K562 (cell line): Measurements from ENCODE around the gene POMGNT2. TPM values are rescaled to one million over a fixed set of nuclear protein-coding genes. Genes with fewer than 3 reads are reported as not detected.

Source experiments
- ATAC-seq: fragments of 200-7000 bp; cut with Tn5 transposase; 3 replicates; pipeline ENCODE4 v1.9.1; 2020; ENCODE audit warnings: moderate library complexity
- BruUV-seq: library from RNA; stranded (reverse); fragments of 400-500 nt; replicated peaks from 2 replicates; lab custom pipeline; 2021; lab: Mats Ljungman, UMichigan
- CTCF ChIA-PET: fragments of 300-600 bp; formaldehyde crosslinking; extraction: SDS; loops from one replicate; lab custom pipeline; 2021; ENCODE audit warnings: low intra/inter-chr PET ratio; lab: Yijun Ruan, JAX
- POLR2A ChIA-PET: fragments of 300-600, 350-650 bp; sonication (Branson Sonifier 250); formaldehyde crosslinking; extraction: SDS; loops from one replicate; lab custom pipeline; 2021; ENCODE audit warnings: antibody characterized with exemption, inconsistent platforms; lab: Yijun Ruan, JAX
- DNase-seq, 4 experiments: peaks; one replicate each; pipeline versions ENCODE4 v3.0.0 to v3.0.0-alpha.2; 2011 to 2018; ENCODE audit warnings: low spot score in 3 of 4, mixed read lengths in 3 of 4; ENCODE audit errors: extremely low read depth in 1 of 4
- FAIRE-seq: peaks from 2 replicates; lab custom pipeline; 2011; peaks lifted over from hg19 to GRCh38; lab: Jason Lieb, UNC
- H2AFZ ChIP-seq: 2 replicates; pipeline ENCODE4 v1.6.0; 2011; ENCODE audit warnings: low read depth, low read length, control low read depth, inconsistent platforms
- H3K27ac ChIP-seq: fragments of 200-600 bp; 3 replicates; pipeline ENCODE4 v1.8.0; 2011; ENCODE audit warnings: low read depth, mild to moderate bottlenecking, control low read depth, inconsistent platforms, low read length, moderate library complexity, mixed read lengths; ENCODE audit errors: extremely low read depth
- H3K27me3 ChIP-seq, 2 experiments: fragments of 300-600 bp in 1 of 2; 2 replicates in 1 of 2; 3 replicates in 1 of 2; pipeline versions ENCODE4 v1.6.0 to v1.8.0; 2011; ENCODE audit warnings: inconsistent platforms in 2 of 2, low read length in 2 of 2, mild to moderate bottlenecking in 1 of 2, mixed read lengths in 1 of 2, moderate library complexity in 1 of 2; ENCODE audit not compliant: control insufficient read depth in 2 of 2, insufficient read depth in 2 of 2
- H3K36me3 ChIP-seq: fragments of 300-600 bp; 3 replicates; pipeline ENCODE4 v1.8.0; 2011; ENCODE audit warnings: mild to moderate bottlenecking, low read length, inconsistent platforms; ENCODE audit not compliant: control insufficient read depth, insufficient read depth
- H3K4me1 ChIP-seq, 2 experiments: fragments of 200-600 bp in 1 of 2; replicated peaks in 1 of 2; 2 replicates in 1 of 2; 3 replicates in 1 of 2; pipeline versions ENCODE4 v1.5.1 to v1.8.0; 2011; ENCODE audit warnings: inconsistent platforms in 2 of 2, low read length in 2 of 2, mild to moderate bottlenecking in 1 of 2, mixed read lengths in 1 of 2, moderate library complexity in 1 of 2; ENCODE audit not compliant: control insufficient read depth in 2 of 2, insufficient read depth in 2 of 2
- H3K4me2 ChIP-seq: 2 replicates; pipeline ENCODE4 v1.6.1; 2011; ENCODE audit warnings: low read length, control low read depth, inconsistent platforms, mixed read lengths; ENCODE audit not compliant: insufficient read depth
- H3K4me3 ChIP-seq: fragments of 200-600 bp; sonication (generic), shearing (Covaris generic); 2 replicates; pipeline ENCODE4 v1.5.1; 2016; ENCODE audit warnings: control low read depth, inconsistent platforms
- H3K79me2 ChIP-seq: fragments of 200-600 bp; 3 replicates; pipeline ENCODE4 v1.8.0; 2011; ENCODE audit warnings: low read length, inconsistent platforms; ENCODE audit not compliant: control insufficient read depth, insufficient read depth
- H3K9ac ChIP-seq, 2 experiments: 2 replicates each; pipeline versions ENCODE4 v1.6.0 to v1.6.1; 2011; ENCODE audit warnings: low read depth in 2 of 2, low read length in 2 of 2, control low read depth in 1 of 2, inconsistent platforms in 1 of 2, mild to moderate bottlenecking in 1 of 2, mixed read lengths in 1 of 2; ENCODE audit not compliant: insufficient read depth in 1 of 2
- H3K9me1 ChIP-seq: one replicate; pipeline ENCODE4 v1.6.0; 2011; ENCODE audit warnings: inconsistent platforms, mild to moderate bottlenecking, low read length, moderate library complexity; ENCODE audit not compliant: control insufficient read depth, insufficient read depth
- H3K9me3 ChIP-seq: replicated peaks from 2 replicates; pipeline ENCODE4 v1.5.1; 2011; ENCODE audit warnings: low read depth, low read length, inconsistent platforms; ENCODE audit not compliant: control insufficient read depth, insufficient read depth
- H4K20me1 ChIP-seq: replicated peaks from 2 replicates; pipeline ENCODE4 v1.6.1; 2011; ENCODE audit warnings: low read length, inconsistent platforms, mixed read lengths; ENCODE audit not compliant: control insufficient read depth, insufficient read depth
- HMG20A ChIP-seq: fragments of 450-650 bp; formaldehyde crosslinking; conservative IDR thresholded peaks from 2 replicates; pipeline ENCODE4 v1.4.0; 2020; ENCODE audit warnings: mild to moderate bottlenecking, mixed read lengths
- KHSRP ChIP-seq: fragments of 450-650 bp; IDR thresholded peaks from 2 replicates; pipeline ENCODE4 v1.6.1; 2017
- NR3C1 ChIP-seq: sonication (generic); formaldehyde crosslinking; IDR thresholded peaks from 2 replicates; pipeline ENCODE4 v1.8.1; 2022; ENCODE audit warnings: missing genetic modification reagents
- POLR3A ChIP-seq: IDR thresholded peaks from 2 replicates; pipeline ENCODE4 v1.6.1; 2011; ENCODE audit warnings: borderline replicate concordance, mild to moderate bottlenecking, moderate library complexity; ENCODE audit not compliant: insufficient read length, insufficient read depth; ENCODE audit errors: extremely low read depth
- SMAD2 ChIP-seq: fragments of 150-350 bp; IDR thresholded peaks from 2 replicates; pipeline ENCODE4 v1.6.1; 2014; ENCODE audit warnings: low read depth, mild to moderate bottlenecking, low read length
- SREBF2 ChIP-seq: sonication (generic); formaldehyde crosslinking; IDR thresholded peaks from 2 replicates; pipeline ENCODE4 v1.4.0; 2020; ENCODE audit warnings: mild to moderate bottlenecking, missing genetic modification reagents
- TCF3 ChIP-seq: sonication (generic); formaldehyde crosslinking; IDR thresholded peaks from 2 replicates; pipeline ENCODE4 v1.4.0; 2020; ENCODE audit warnings: mild to moderate bottlenecking, missing genetic modification reagents
- XRCC4 ChIP-seq: IDR thresholded peaks from one replicate; pipeline ENCODE4 v1.6.1; 2011; ENCODE audit not compliant: insufficient read depth, insufficient read length; ENCODE audit errors: extremely low read depth
- ZFP36 ChIP-seq: fragments of 150-350 bp; IDR thresholded peaks from 2 replicates; pipeline ENCODE4 v1.6.1; 2018; ENCODE audit warnings: low read length, low read depth; ENCODE audit not compliant: partially characterized antibody
- ZNF324 ChIP-seq: fragments of 250-450 bp; sonication (Bioruptor Pico); IDR thresholded peaks from 2 replicates; pipeline ENCODE4 v1.4.0; 2020; ENCODE audit warnings: mild to moderate bottlenecking
- ZNF586 ChIP-seq: fragments of 450-650 bp; formaldehyde crosslinking; conservative IDR thresholded peaks from 2 replicates; pipeline ENCODE4 v1.4.0; 2020; ENCODE audit warnings: mild to moderate bottlenecking, moderate library complexity
- ZZZ3 ChIP-seq: fragments of 450-650 bp; IDR thresholded peaks from 2 replicates; pipeline ENCODE4 v1.6.1; 2016; ENCODE audit warnings: antibody characterized with exemption, mild to moderate bottlenecking, moderate library complexity
- WGBS: fragments of 100-300 bp; shearing (Covaris generic); methylation state at CpG from one replicate; pipeline ENCODE4 v1.1.6; 2016; ENCODE audit warnings: low coverage, mixed read lengths; ENCODE audit not compliant: insufficient coverage; ENCODE audit errors: missing lambda C conversion rate; 5-methylcytosine and 5-hydroxymethylcytosine counted together
- in situ Hi-C: fragments of 300-500 bp; cut with MboI; formaldehyde crosslinking; loops from 4 replicates; pipeline ENCODE4 v1.15.0; 2018; ENCODE audit warnings: inconsistent platforms, mixed read lengths
- intact Hi-C: fragments of 100-400 bp; cut with micrococcal nuclease; formaldehyde crosslinking; loops from 2 replicates; pipeline ENCODE4 v1.14.2; 2022
- polyA plus RNA-seq, 8 experiments: library from polyadenylated mRNA; depleted of rRNA in 4 of 8; stranded (reverse) in 5 of 8; unstranded in 3 of 8; fragments of >200 nt; fragmentation: Nextera tagmentation in 2 of 8; fragmentation: Illumina TruSeq in 1 of 8; extraction: Ambion mirVana in 2 of 8; extraction: Trizol in 1 of 8; gene quantifications; 2 replicates each; pipeline versions ENCODE4 v1.2.1 to v1.2.3, GENCODE V29; 2011 to 2014; ENCODE audit warnings: inconsistent platforms in 1 of 8, missing spikeins in 1 of 8
- total RNA-seq, 7 experiments: library from RNA; depleted of rRNA in 6 of 7; stranded (reverse); fragments of >200 nt in 6 of 7; fragmentation: Illumina TruSeq in 2 of 7; extraction: Trizol in 2 of 7; gene quantifications; 2 replicates each; pipeline versions ENCODE4 v1.2.1 to v1.2.3, GENCODE V29; 2011 to 2021; ENCODE audit warnings: low replicate concordance in 1 of 7
- TF ChIP-seq, protein P1 (sequence below): IDR thresholded peaks from 2 replicates; pipeline ENCODE4 v1.6.1; 2011; ENCODE audit warnings: borderline replicate concordance, low read depth, mild to moderate bottlenecking, moderate library complexity, low read length; ENCODE audit not compliant: insufficient read depth, poor library complexity, severe bottlenecking
- TF ChIP-seq, protein P2 (sequence below): fragments of 150-350 bp; conservative IDR thresholded peaks from 2 replicates; pipeline ENCODE4 v1.6.1; 2014; ENCODE audit warnings: low read length
- TF ChIP-seq, protein P3 (sequence below): IDR thresholded peaks from 2 replicates; pipeline ENCODE4 v1.6.1; 2012; ENCODE audit warnings: low read depth, low read length, improper control_type of control experiment, borderline replicate concordance

The POMGNT2 gene
- total and polyA plus RNA-seq, 9 of the 15 experiments (the other 6 are each of a cell fraction or from before 2014, with no cell fraction given), result 0.65 to 14.1 (median 10.3) TPM

DNA sequence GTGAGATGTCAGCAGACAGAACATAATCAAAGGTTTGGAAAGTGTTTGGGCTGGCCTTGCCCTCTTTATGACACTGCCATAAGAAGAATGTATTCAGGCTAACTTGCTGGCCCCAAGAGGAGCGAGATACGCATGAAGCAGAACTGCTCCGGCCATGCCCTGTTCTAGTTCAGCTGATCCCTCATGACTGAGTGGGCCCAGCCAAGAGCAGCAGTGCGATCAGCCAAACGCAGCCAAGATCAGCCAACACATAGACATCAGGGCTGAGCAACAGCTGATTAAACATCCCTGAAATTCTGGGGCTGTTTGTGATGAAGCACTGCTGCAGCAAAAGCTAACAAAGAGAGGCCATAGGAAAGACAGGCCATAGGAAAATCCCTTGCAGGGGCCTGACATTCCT lies 24.1 kb downstream of the POMGNT2 start:
- no peak for FAIRE-seq
- POLR2A ChIA-PET, result interaction anchor here (0.7 to 1.3 kb wide), 2 partner anchors 13 to 23 kb away, joined by 3 to 4 read pairs; no protein-coding TSS in a partner anchor
- CTCF ChIA-PET, result no interaction called here
- TF ChIP-seq ZNF324 (CRISPR knock-in tag), result no peak
- TF ChIP-seq NR3C1 (CRISPR knock-in tag), result no peak
- TF ChIP-seq ZFP36, result no peak
- TF ChIP-seq, protein P1, sequence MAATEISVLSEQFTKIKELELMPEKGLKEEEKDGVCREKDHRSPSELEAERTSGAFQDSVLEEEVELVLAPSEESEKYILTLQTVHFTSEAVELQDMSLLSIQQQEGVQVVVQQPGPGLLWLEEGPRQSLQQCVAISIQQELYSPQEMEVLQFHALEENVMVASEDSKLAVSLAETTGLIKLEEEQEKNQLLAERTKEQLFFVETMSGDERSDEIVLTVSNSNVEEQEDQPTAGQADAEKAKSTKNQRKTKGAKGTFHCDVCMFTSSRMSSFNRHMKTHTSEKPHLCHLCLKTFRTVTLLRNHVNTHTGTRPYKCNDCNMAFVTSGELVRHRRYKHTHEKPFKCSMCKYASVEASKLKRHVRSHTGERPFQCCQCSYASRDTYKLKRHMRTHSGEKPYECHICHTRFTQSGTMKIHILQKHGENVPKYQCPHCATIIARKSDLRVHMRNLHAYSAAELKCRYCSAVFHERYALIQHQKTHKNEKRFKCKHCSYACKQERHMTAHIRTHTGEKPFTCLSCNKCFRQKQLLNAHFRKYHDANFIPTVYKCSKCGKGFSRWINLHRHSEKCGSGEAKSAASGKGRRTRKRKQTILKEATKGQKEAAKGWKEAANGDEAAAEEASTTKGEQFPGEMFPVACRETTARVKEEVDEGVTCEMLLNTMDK, result no peak
- TF ChIP-seq HMG20A, result no peak
- TF ChIP-seq XRCC4, result no peak
- TF ChIP-seq SMAD2, result no peak
- no peak for TF ChIP-seq TCF3 (CRISPR knock-in tag)
- TF ChIP-seq, protein P2, sequence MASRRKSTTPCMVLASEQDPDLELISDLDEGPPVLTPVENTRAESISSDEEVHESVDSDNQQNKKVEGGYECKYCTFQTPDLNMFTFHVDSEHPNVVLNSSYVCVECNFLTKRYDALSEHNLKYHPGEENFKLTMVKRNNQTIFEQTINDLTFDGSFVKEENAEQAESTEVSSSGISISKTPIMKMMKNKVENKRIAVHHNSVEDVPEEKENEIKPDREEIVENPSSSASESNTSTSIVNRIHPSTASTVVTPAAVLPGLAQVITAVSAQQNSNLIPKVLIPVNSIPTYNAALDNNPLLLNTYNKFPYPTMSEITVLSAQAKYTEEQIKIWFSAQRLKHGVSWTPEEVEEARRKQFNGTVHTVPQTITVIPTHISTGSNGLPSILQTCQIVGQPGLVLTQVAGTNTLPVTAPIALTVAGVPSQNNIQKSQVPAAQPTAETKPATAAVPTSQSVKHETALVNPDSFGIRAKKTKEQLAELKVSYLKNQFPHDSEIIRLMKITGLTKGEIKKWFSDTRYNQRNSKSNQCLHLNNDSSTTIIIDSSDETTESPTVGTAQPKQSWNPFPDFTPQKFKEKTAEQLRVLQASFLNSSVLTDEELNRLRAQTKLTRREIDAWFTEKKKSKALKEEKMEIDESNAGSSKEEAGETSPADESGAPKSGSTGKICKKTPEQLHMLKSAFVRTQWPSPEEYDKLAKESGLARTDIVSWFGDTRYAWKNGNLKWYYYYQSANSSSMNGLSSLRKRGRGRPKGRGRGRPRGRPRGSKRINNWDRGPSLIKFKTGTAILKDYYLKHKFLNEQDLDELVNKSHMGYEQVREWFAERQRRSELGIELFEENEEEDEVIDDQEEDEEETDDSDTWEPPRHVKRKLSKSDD, result no peak
- no peak for TF ChIP-seq POLR3A
- no peak for TF ChIP-seq KHSRP
- TF ChIP-seq ZZZ3, result no peak
- TF ChIP-seq SREBF2 (CRISPR knock-in tag), result no peak
- TF ChIP-seq, protein P3, sequence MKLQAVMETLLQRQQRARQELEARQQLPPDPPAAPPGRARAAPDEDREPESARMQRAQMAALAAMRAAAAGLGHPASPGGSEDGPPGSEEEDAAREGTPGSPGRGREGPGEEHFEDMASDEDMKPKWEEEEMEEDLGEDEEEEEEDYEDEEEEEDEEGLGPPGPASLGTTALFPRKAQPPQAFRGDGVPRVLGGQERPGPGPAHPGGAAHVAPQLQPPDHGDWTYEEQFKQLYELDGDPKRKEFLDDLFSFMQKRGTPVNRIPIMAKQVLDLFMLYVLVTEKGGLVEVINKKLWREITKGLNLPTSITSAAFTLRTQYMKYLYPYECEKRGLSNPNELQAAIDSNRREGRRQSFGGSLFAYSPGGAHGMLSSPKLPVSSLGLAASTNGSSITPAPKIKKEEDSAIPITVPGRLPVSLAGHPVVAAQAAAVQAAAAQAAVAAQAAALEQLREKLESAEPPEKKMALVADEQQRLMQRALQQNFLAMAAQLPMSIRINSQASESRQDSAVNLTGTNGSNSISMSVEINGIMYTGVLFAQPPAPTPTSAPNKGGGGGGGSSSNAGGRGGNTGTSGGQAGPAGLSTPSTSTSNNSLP, result no peak
- TF ChIP-seq ZNF586 (CRISPR knock-in tag), result no peak

More for the DNA sequence above, 24.1 kb downstream of the POMGNT2 start:
- peaks cover 10% of the 10 kb centered on the region; the same call in 1 of the 3 replicates for H3K36me3 ChIP-seq
- no peaks in the 10 kb centered on the region for H3K9me3 ChIP-seq
- no peaks in the 10 kb centered on the region for H3K79me2 ChIP-seq
- ATAC-seq (no peak), DNase-seq (no peak)
- intact Hi-C loops (no loop called here), in situ Hi-C loops (no loop called here)
- H3K27me3 ChIP-seq, result no peaks in the 10 kb centered on the region
- WGBS, result 53% methylated on average over 5 of the region's 5 CpGs
- no peak overlapping the region for H2AFZ ChIP-seq
- no TSS peak for BruUV-seq
- no peak overlapping the region for H3K27ac ChIP-seq
- H4K20me1 ChIP-seq, result no peaks in the 10 kb centered on the region; the same call in 1 of the 2 replicates
- H3K4me1 ChIP-seq, result peaks cover 5 to 9% of the 10 kb centered on the region in 2 experiments; a peak in 4 of 5 replicates
- H3K4me2 ChIP-seq, result no peak overlapping the region
- H3K9ac ChIP-seq, result no peak overlapping the region
- H3K4me3 ChIP-seq, result no peak overlapping the region
- H3K9me1 ChIP-seq, result no peaks in the 10 kb centered on the region
